HEK293T (cell line): ENCODE data around the gene TUFM.

Experiments used
- ELF4 ChIP-seq: fragments of 450-650 bp; IDR thresholded peaks from 2 replicates; pipeline ENCODE4 v1.6.1; 2017; ENCODE audit warnings: antibody characterized with exemption
- FOXA1 ChIP-seq: fragments of 450-650 bp; IDR thresholded peaks from 2 replicates; pipeline ENCODE4 v1.6.1; 2016; ENCODE audit warnings: mild to moderate bottlenecking
- FOXM1 ChIP-seq: fragments of 450-650 bp; IDR thresholded peaks from 2 replicates; pipeline ENCODE4 v1.6.1; 2017; ENCODE audit warnings: mild to moderate bottlenecking, borderline replicate concordance
- SP1 ChIP-seq: fragments of 450-650 bp; IDR thresholded peaks from 2 replicates; pipeline ENCODE4 v1.6.1; 2017
- TARDBP ChIP-seq: fragments of 450-650 bp; IDR thresholded peaks from 2 replicates; pipeline ENCODE4 v1.6.1; 2016

- TF ChIP-seq TARDBP = no peak
- no peak for TF ChIP-seq FOXA1
- TF ChIP-seq FOXM1 = no peak
- TF ChIP-seq ELF4 = no peak
- no peak for TF ChIP-seq SP1
Measured at GRCh38 chr16:28842696-28843095, 3.5 kb downstream of the TUFM start.
